GM23248 (cell line): Measurements from ENCODE around the gene SYNPO. TPM values are rescaled to one million over a fixed set of nuclear protein-coding genes. Genes with fewer than 3 reads are reported as not detected.

Experiments used
- DNase-seq: peaks from one replicate; pipeline ENCODE4 v3.0.0-alpha.2; 2015
- H2AFZ ChIP-seq: fragments of 200-600 bp; sonication (generic); 2 replicates; pipeline ENCODE4 v1.6.1; 2016; ENCODE audit warnings: antibody characterized with exemption
- H3F3A ChIP-seq: fragments of 200-600 bp; sonication (generic); 2 replicates; pipeline ENCODE4 v1.6.1; 2016; ENCODE audit warnings: mild to moderate bottlenecking, antibody characterized with exemption, mixed run types; ENCODE audit not compliant: insufficient read depth
- H3K27ac ChIP-seq: fragments of 200-600 bp; sonication (generic); 2 replicates; pipeline ENCODE4 v1.5.1; 2016; ENCODE audit warnings: mild to moderate bottlenecking
- H3K27me3 ChIP-seq: fragments of 200-600 bp; sonication (generic); replicated peaks from 2 replicates; pipeline ENCODE4 v1.6.1; 2016; ENCODE audit warnings: mild to moderate bottlenecking; ENCODE audit not compliant: insufficient read depth
- H3K36me3 ChIP-seq: fragments of 200-600 bp; sonication (generic); 2 replicates; pipeline ENCODE4 v1.6.1; 2016; ENCODE audit warnings: low read depth, mild to moderate bottlenecking
- H3K4me1 ChIP-seq: fragments of 200-600 bp; sonication (generic); 2 replicates; pipeline ENCODE4 v1.6.1; 2016; ENCODE audit warnings: mild to moderate bottlenecking; ENCODE audit not compliant: insufficient read depth
- H3K4me2 ChIP-seq: fragments of 200-600 bp; sonication (generic); one replicate; pipeline ENCODE4 v1.6.1; 2016; ENCODE audit warnings: mild to moderate bottlenecking; ENCODE audit not compliant: unreplicated experiment
- H3K4me3 ChIP-seq: fragments of 200-600 bp; sonication (generic); 2 replicates; pipeline ENCODE4 v1.5.1; 2016; ENCODE audit warnings: mild to moderate bottlenecking
- H3K79me2 ChIP-seq: fragments of 200-600 bp; sonication (generic); 2 replicates; pipeline ENCODE4 v1.6.1; 2016; ENCODE audit warnings: mild to moderate bottlenecking; ENCODE audit not compliant: insufficient read depth
- H3K9ac ChIP-seq: fragments of 200-600 bp; sonication (generic); 2 replicates; pipeline ENCODE4 v1.6.1; 2016; ENCODE audit warnings: mild to moderate bottlenecking
- H3K9me2 ChIP-seq: fragments of 200-600 bp; sonication (generic); 2 replicates; pipeline ENCODE4 v1.6.1; 2016; ENCODE audit warnings: mixed run types, mild to moderate bottlenecking, moderate library complexity; ENCODE audit not compliant: insufficient read depth
- H3K9me3 ChIP-seq: fragments of 200-600 bp; sonication (generic); one replicate; pipeline ENCODE4 v1.6.1; 2017; ENCODE audit warnings: low read depth
- H4K20me1 ChIP-seq: fragments of 200-600 bp; sonication (generic); 2 replicates; pipeline ENCODE4 v1.6.0; 2016; ENCODE audit not compliant: insufficient read depth
- EZH2 ChIP-seq: fragments of 200-600 bp; sonication (generic); IDR thresholded peaks from 2 replicates; pipeline ENCODE4 v1.6.1; 2018; ENCODE audit warnings: antibody characterized with exemption, mild to moderate bottlenecking; ENCODE audit not compliant: insufficient read depth, poor library complexity, severe bottlenecking
- EZH2phosphoT487 ChIP-seq: fragments of 200-600 bp; sonication (generic); IDR thresholded peaks from 2 replicates; pipeline ENCODE4 v1.6.1; 2018; ENCODE audit warnings: antibody characterized with exemption, moderate library complexity, mild to moderate bottlenecking, low read depth; ENCODE audit not compliant: insufficient read depth
- WGBS, 2 experiments: methylation state at CpG; one replicate each; pipeline ENCODE4 v1.1.6; 2015 to 2017; ENCODE audit warnings: low lambda C conversion rate in 2 of 2, low coverage in 1 of 2; ENCODE audit errors: missing lambda C conversion rate in 2 of 2; 5-methylcytosine and 5-hydroxymethylcytosine counted together
- in situ Hi-C: fragments of 300-500 bp; cut with MboI; formaldehyde crosslinking; loops from 2 replicates; pipeline ENCODE4 v1.15.0; 2020
- polyA plus RNA-seq: library from polyadenylated mRNA; unstranded; fragments of >200 nt; fragmentation: Nextera tagmentation; extraction: Ambion mirVana; gene quantifications from 2 replicates; pipeline ENCODE4 v1.2.1, GENCODE V29; 2016
- total RNA-seq: library from RNA; depleted of rRNA; stranded (reverse); fragments of >200 nt; shearing (Covaris generic); gene quantifications from 2 replicates; pipeline ENCODE4 v1.2.3, GENCODE V29; 2014

SYNPO gene
- total and polyA plus RNA-seq, 2 experiments from 2014 or later = 5.6 to 6.1 TPM

DNA sequence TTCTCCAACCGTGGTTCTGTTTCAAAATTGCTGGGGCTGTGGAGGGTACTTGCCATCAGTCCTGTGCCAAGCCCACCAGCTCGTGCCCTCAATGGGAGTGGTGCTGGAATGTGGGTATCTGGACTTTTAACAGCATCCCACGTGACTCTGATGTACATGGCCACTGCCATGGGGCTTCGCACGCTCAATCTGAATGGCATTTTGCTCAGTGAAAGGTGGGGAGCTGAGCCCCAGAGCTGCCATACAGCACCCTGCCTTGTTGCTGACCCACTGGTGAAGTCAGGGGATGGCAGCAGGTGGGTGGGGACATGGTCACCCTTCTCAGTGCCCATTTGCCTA is 16.6 kb upstream of the SYNPO start:
- H3K4me3 ChIP-seq = no peak overlapping the region
- in situ Hi-C loops = no loop called here
- H3K9me2 ChIP-seq = no peaks in the 10 kb centered on the region
- DNase-seq = no peak
- H3K4me2 ChIP-seq = no peak overlapping the region
- no peak overlapping the region for H3K27ac ChIP-seq
- no peak for TF ChIP-seq EZH2phosphoT487
- no peak for TF ChIP-seq EZH2
- H3K79me2 ChIP-seq = peaks cover 12% of the 10 kb centered on the region; the same call in 1 of the 2 replicates
- H3K9ac ChIP-seq = no peak overlapping the region
- peaks cover 46% of the 10 kb centered on the region for H3K4me1 ChIP-seq
- H2AFZ ChIP-seq = no peak overlapping the region
- no peaks in the 10 kb centered on the region for H3K27me3 ChIP-seq
- H3K36me3 ChIP-seq = no peaks in the 10 kb centered on the region
- 91 to 96% methylated on average over 5 of the region's 5 CpGs for WGBS, 2 experiments
- no peaks in the 10 kb centered on the region for H4K20me1 ChIP-seq
- no peaks in the 10 kb centered on the region for H3K9me3 ChIP-seq
- peaks cover 42% of the 10 kb centered on the region for H3F3A ChIP-seq

DNA sequence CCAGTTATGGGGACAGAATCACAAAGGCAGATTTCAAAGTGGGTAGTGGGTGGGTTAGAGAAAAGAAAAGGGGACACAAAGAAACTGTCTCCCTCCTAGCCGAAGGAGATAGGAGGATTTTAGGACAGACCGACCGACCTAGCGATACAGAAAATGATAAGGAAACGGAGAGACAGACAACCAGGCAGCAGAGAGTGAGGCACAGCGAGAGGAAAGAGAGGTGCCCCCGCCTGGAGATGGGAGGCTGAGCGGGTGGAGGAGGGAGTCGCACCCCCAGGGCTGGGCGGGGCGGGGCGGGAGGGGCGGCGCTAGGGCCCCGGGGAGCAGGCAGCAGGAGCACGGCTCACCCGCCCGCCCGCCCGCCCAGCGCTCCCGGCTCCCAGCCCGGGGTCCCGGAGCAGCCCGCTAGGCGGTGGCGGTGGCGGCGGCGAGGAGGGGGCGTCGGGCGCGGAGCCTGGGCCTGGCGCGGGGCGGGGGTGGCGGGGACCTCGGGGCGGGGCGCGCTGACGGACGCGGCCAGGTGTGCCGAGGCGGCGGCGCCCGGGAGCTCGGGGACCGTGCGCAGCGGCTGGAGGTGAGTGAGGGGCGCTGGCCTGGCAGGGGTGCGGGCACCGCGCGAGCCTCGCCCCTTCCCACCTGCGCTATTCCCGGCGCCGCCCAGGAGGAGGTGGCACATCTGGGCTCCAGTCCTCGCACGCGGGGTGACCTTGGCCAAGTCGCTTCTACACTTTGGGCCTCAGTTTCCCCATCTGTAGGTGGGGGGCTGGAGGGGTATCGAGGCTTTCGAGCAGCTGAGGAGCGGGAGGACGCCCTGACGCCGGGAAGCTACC is 15.9 kb upstream of the SYNPO start:
- peak; percentile 63 for DNase-seq
- H3K4me1 ChIP-seq = peaks cover 40% of the 10 kb centered on the region
- TF ChIP-seq EZH2 = no peak
- no peak for TF ChIP-seq EZH2phosphoT487
- peak overlapping the region; percentile 91 for H3K4me2 ChIP-seq
- H3K79me2 ChIP-seq = peaks cover 17% of the 10 kb centered on the region
- in situ Hi-C loops = no loop called here
- no peaks in the 10 kb centered on the region for H3K36me3 ChIP-seq
- H4K20me1 ChIP-seq = no peaks in the 10 kb centered on the region
- H3F3A ChIP-seq = peaks cover 39% of the 10 kb centered on the region
- H3K9ac ChIP-seq = peak overlapping the region; percentile 81
- WGBS, 2 experiments = 12 to 19% methylated on average over 25 to 39 of the region's 74 CpGs
- no peaks in the 10 kb centered on the region for H3K9me3 ChIP-seq
- no peaks in the 10 kb centered on the region for H3K9me2 ChIP-seq
- H3K27me3 ChIP-seq = no peaks in the 10 kb centered on the region
- peak overlapping the region; percentile 77 for H3K4me3 ChIP-seq
- no peak overlapping the region for H3K27ac ChIP-seq
- peak overlapping the region; percentile 73 for H2AFZ ChIP-seq

DNA sequence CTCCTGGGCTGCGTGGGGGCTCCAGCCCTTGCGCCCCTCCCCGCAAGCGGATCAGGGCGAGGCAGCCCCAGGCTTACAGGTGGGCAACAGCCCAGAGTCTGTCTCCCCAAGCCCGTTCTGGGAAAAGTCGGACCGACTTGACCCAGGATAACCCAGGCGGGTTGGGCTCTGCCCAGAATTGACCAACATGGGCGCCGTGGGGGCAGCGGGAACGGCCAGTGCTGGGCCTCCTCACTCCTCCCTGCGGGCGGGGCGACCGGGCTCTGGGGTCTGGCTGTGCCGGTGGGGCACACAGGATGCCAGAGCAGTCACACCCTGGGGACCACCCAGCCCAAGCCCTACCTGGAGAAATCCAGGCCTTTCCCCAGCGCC is 15.3 kb upstream of the SYNPO start:
- DNase-seq = no peak
- peak overlapping the region; percentile 81 for H3K9ac ChIP-seq
- peaks cover 17% of the 10 kb centered on the region for H3K79me2 ChIP-seq
- H3K4me1 ChIP-seq = peaks cover 34% of the 10 kb centered on the region
- no peak for TF ChIP-seq EZH2
- TF ChIP-seq EZH2phosphoT487 = no peak
- WGBS, 2 experiments = 21 to 25% methylated on average over 18 to 19 of the region's 19 CpGs
- peak overlapping the region; percentile 73 for H2AFZ ChIP-seq
- peak overlapping the region; percentile 77 for H3K4me3 ChIP-seq
- peaks cover 34% of the 10 kb centered on the region for H3F3A ChIP-seq
- H3K27me3 ChIP-seq = no peaks in the 10 kb centered on the region
- in situ Hi-C loops = no loop called here
- no peaks in the 10 kb centered on the region for H3K36me3 ChIP-seq
- no peaks in the 10 kb centered on the region for H3K9me3 ChIP-seq
- no peaks in the 10 kb centered on the region for H3K9me2 ChIP-seq
- peak overlapping the region; percentile 91 for H3K4me2 ChIP-seq
- H4K20me1 ChIP-seq = no peaks in the 10 kb centered on the region
- H3K27ac ChIP-seq = no peak overlapping the region

DNA sequence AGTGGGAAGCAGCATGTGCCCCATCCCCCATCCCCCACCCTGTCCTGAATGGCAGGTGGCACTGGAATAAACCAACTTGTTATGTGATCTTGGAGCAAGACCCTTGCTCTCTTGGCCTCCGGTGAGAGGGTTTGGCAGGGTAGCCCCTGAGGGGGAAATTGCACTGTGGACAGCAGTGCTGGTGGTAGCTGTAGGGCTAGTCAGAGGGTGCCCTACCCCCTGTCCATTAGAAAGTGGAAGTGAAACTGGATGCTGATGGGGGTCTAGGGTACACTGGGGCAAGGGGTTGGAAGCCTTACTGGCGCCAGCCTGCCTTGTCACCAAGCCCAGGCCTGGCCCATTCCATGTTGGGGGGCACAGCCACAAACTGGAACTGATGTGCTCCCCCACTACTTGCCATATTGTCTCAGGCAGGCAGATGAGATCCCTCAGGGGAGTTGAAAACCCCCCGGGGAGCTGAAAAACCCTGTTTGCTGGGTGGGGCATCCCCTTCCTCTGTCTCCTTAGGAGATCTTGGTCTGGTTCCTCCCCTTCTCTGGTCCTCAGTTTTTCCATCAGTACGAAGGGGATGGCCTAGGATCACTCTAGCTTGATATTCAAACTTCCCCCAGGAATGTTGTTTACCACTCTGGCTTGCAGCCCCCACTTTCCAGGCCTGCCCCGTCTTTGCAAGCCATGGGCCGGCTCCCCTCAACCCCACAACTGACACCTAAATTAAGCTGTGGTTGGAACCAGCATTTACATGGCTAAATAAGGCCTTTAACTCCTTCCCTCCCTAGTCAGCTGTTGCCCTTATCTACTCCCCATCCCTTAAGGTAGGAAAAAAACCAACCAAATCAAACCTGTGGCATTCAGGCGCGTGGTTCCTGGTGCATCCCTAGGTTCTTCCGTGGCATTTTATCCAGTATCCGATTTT is 14.4 kb upstream of the SYNPO start:
- no peaks in the 10 kb centered on the region for H3K36me3 ChIP-seq
- H3K27me3 ChIP-seq = no peaks in the 10 kb centered on the region
- H3K4me1 ChIP-seq = peaks cover 34% of the 10 kb centered on the region
- WGBS, 2 experiments = 77 to 87% methylated on average over 10 of the region's 10 CpGs
- H3K9me3 ChIP-seq = no peaks in the 10 kb centered on the region
- H3K9me2 ChIP-seq = no peaks in the 10 kb centered on the region
- TF ChIP-seq EZH2phosphoT487 = no peak
- no peak for TF ChIP-seq EZH2
- H3F3A ChIP-seq = peaks cover 28% of the 10 kb centered on the region
- H3K4me3 ChIP-seq = peak overlapping the region; percentile 77
- DNase-seq = no peak
- H2AFZ ChIP-seq = no peak overlapping the region
- H3K27ac ChIP-seq = no peak overlapping the region
- H3K4me2 ChIP-seq = peak overlapping the region; percentile 91
- no peak overlapping the region for H3K9ac ChIP-seq
- peaks cover 17% of the 10 kb centered on the region for H3K79me2 ChIP-seq
- no peaks in the 10 kb centered on the region for H4K20me1 ChIP-seq
- in situ Hi-C loops = no loop called here
